ENCODE results near the gene FGD5. TPM values are rescaled to one million over a fixed set of nuclear protein-coding genes. Genes with fewer than 3 reads are reported as not detected.
A peak's percentile ranks its signal among the peaks of the same experiment; 100 is the strongest.

Gene FGD5
- total RNA-seq, 6 donors from 2014 or later = 26.8 to 90.4 (median 57.2) TPM

DNA sequence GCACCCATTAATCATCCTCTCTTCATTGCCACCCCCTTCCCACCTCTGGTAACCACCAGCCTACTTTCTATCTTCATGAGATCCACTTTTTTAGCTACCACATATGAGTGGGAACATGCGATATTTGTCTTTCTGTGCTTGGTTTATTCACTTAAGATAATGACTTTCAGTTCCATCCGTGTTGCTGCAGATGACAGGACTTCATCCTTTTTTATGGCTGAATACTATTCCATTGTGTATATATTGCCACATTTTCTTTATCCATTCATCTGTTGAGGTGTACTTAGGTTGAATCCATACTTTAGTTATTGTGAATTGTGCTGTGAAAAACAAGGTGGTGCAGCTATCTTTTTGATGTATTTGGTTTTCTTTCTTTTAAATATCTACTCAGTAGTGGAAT, 75.3 kb downstream of the FGD5 start:
- 93 to 96% methylated on average over 2 of the region's 2 CpGs for WGBS, 2 donors
- H3K9me3 ChIP-seq = no peaks in the 10 kb centered on the region
- ATAC-seq (ENCODE audit: low FRiP score in 2 of 2) = no peak
- H3K4me3 ChIP-seq = no peak overlapping the region
- TF ChIP-seq POLR2AphosphoS5 (IDR thresholded peaks at IDR 0.05) (no peak), POLR2A (IDR thresholded peaks at IDR 0.05) (no peak), EP300 (IDR thresholded peaks at IDR 0.05) (no peak)
- TF ChIP-seq, protein P1, sequence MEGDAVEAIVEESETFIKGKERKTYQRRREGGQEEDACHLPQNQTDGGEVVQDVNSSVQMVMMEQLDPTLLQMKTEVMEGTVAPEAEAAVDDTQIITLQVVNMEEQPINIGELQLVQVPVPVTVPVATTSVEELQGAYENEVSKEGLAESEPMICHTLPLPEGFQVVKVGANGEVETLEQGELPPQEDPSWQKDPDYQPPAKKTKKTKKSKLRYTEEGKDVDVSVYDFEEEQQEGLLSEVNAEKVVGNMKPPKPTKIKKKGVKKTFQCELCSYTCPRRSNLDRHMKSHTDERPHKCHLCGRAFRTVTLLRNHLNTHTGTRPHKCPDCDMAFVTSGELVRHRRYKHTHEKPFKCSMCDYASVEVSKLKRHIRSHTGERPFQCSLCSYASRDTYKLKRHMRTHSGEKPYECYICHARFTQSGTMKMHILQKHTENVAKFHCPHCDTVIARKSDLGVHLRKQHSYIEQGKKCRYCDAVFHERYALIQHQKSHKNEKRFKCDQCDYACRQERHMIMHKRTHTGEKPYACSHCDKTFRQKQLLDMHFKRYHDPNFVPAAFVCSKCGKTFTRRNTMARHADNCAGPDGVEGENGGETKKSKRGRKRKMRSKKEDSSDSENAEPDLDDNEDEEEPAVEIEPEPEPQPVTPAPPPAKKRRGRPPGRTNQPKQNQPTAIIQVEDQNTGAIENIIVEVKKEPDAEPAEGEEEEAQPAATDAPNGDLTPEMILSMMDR (IDR thresholded peaks at IDR 0.05) = no peak
- peaks cover 3 to 13% (median 11%) of the 10 kb centered on the region in 4 donors for H3K4me1 ChIP-seq
- H3K36me3 ChIP-seq = peaks cover 0 to 21% (median 11%) of the 10 kb centered on the region in 4 donors
- no peaks in the 10 kb centered on the region for H3K27me3 ChIP-seq
- no peak overlapping the region for H3K27ac ChIP-seq
- DNase-seq = no peak

DNA sequence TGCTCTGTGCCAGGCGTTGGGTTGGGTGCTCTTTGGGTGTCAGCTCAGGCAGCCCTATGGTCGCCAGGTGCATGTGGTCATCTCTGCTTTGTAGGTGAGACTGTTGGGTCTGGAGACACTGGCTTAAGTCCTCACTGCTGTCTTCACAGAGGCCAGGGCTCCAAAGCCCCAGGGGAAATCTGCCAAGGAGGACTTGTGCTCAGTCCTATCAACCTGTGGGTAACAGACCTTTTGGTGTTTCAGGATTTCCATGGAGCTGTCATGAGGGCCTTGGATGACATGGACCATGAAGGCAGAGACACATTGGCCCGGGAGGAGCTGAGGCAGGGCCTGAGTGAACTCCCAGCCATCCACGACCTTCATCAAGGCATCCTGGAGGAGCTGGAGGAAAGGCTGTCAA, 78.5 kb downstream of the FGD5 start:
- no peaks in the 10 kb centered on the region for H3K9me3 ChIP-seq
- ATAC-seq (ENCODE audit: low FRiP score in 2 of 2) = no peak
- 76 to 100% methylated on average over 2 to 4 of the region's 4 CpGs for WGBS, 2 donors
- peaks cover 0 to 47% (median 22%) of the 10 kb centered on the region in 4 donors for H3K36me3 ChIP-seq
- H3K27ac ChIP-seq = peak overlapping the region in 1 of 4 donors; percentile 48
- no peaks in the 10 kb centered on the region for H3K27me3 ChIP-seq
- DNase-seq = no peak
- H3K4me3 ChIP-seq = no peak overlapping the region
- TF ChIP-seq POLR2A (IDR thresholded peaks at IDR 0.05) (no peak), EP300 (IDR thresholded peaks at IDR 0.05) (no peak)
- TF ChIP-seq, protein P1 (IDR thresholded peaks at IDR 0.05) = no peak
- peaks cover 0 to 2% (median under 1%) of the 10 kb centered on the region in 4 donors for H3K4me1 ChIP-seq

DNA sequence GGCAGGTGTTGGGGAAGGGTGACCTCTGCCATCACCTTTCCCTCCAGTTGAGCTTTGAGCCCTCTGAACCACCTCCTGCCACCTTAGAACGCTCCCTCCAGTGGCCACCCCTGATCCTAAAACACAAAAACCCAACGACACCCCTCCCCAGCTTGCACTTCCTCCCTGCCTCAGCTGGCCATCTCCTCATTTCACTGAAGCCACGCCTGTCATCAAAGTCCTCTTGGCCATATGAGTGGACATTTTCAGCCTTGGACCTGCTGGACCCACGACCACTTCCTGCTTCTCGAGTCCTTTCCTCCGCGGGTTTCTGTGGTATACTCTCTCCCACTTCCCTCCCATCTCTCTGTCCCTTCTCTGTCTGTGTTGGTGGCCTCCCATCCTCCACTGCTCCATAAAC, 80.2 kb downstream of the FGD5 start:
- no peak overlapping the region for H3K27ac ChIP-seq
- 48 to 57% methylated on average over 7 of the region's 7 CpGs for WGBS, 2 donors
- H3K4me1 ChIP-seq = peaks cover 0 to 8% (median 2%) of the 10 kb centered on the region in 4 donors
- TF ChIP-seq POLR2A (IDR thresholded peaks at IDR 0.05) (no peak), EP300 (IDR thresholded peaks at IDR 0.05) (no peak), POLR2AphosphoS5 (IDR thresholded peaks at IDR 0.05) (no peak)
- TF ChIP-seq, protein P1 (IDR thresholded peaks at IDR 0.05) = no peak
- DNase-seq = no peak
- no peak overlapping the region for H3K4me3 ChIP-seq
- no peak for ATAC-seq (ENCODE audit: low FRiP score in 2 of 2)
- H3K36me3 ChIP-seq = peaks cover 0 to 47% (median 22%) of the 10 kb centered on the region in 4 donors
- no peaks in the 10 kb centered on the region for H3K27me3 ChIP-seq
- no peaks in the 10 kb centered on the region for H3K9me3 ChIP-seq

DNA sequence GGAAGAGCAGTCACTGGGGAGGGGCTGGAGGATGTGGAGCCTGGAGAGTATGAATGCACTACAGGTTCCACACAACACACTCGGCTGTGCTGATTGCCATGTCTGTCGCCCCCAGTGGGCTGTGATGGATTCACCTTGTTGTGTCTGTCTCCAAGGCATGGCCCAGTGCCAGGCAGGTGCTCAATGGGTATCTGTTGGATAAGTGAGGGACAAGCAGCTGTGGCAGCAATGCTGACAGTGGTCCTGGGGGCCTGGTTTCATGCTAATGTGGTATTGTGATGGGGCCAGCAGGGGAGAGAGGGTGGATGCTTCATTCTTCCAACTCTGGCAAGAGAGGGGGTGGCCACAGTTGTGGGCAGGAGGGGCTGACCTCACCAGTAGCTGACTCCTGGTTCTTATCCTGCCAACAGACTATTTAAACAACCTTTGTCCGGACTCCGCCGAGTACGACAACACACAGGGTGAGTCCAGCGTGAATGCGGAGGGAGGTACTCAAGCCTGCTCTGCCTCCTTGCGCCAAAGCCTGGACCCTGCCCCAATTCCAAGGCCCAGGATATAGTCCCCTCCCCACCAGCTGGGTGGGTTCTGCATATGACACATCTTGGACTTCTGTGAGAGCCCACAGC, 81.3 kb downstream of the FGD5 start:
- peaks cover 0 to 8% (median 2%) of the 10 kb centered on the region in 4 donors for H3K4me1 ChIP-seq
- no peak for DNase-seq
- H3K27ac ChIP-seq = no peak overlapping the region
- no peaks in the 10 kb centered on the region for H3K9me3 ChIP-seq
- peaks cover 0 to 47% (median 22%) of the 10 kb centered on the region in 4 donors for H3K36me3 ChIP-seq
- no peak overlapping the region for H3K4me3 ChIP-seq
- ATAC-seq (ENCODE audit: low FRiP score in 2 of 2) = no peak
- 75 to 92% methylated on average over 8 to 9 of the region's 9 CpGs for WGBS, 2 donors
- TF ChIP-seq EP300 (IDR thresholded peaks at IDR 0.05) (no peak), POLR2A (IDR thresholded peaks at IDR 0.05) (no peak), POLR2AphosphoS5 (IDR thresholded peaks at IDR 0.05) (no peak)
- TF ChIP-seq, protein P1 (IDR thresholded peaks at IDR 0.05) = no peak
- H3K27me3 ChIP-seq = no peaks in the 10 kb centered on the region

All from upper lobe of left lung (tissue), 6 donors.